SKM-1 (cell line): ENCODE data around the gene TMEM42.

Source experiments
- DNase-seq: peaks from one replicate; lab custom pipeline; 2025; ENCODE audit not compliant: unreplicated experiment; lab: John Stamatoyannopoulos, UW

TMEM42 gene

GRCh38 chr3:44870375-44871061, 8.8 kb downstream of the TMEM42 start:
- DNase-seq: no peak

DNA sequence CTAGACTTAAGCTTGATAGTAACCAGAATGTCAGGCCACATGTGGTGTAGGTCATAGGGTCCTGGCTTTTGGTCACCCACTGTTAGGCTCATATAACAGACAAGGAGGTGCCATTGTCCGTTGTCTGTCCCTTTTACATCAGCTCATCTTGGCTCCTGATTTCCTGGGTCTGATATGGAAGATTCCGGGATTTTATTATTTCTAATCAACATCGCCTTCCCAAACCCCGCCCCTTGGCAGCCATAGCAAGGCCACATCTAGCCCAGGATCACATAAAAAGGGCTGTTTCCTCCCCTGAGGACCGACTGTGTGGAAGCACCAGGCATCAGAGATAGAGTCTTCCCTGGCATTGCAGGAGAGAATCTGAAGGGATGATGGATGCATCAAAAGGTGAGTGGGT, 12.6 kb downstream of the TMEM42 start, which contains the start of gene TGM4:
TSS of gene TGM4 (plus strand) at position 301 of the 400 bp plus-strand sequence. CDS start at position 372, 71 bp downstream.
- no peak for DNase-seq

DNA sequence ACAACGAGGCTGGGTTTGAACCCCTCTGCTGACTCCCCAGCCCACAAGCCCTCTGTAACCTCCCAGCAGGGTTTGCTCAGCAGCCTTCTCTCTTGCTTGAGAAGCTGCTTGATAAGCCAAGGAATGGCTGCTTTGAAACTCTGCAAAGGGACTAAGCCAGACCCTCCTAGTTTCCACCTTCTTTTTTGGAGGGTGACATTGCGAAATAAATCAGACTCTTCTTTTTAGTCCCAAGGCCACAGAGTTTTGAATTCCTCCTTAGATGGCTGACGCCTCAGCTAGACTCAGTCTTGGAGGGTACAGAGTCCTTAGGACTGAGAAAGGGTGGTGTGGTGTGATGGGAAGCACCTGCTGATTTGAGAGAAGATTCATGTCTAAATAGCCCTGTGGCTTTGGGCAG, 13.9 kb downstream of the TMEM42 start:
- DNase-seq: no peak

DNA sequence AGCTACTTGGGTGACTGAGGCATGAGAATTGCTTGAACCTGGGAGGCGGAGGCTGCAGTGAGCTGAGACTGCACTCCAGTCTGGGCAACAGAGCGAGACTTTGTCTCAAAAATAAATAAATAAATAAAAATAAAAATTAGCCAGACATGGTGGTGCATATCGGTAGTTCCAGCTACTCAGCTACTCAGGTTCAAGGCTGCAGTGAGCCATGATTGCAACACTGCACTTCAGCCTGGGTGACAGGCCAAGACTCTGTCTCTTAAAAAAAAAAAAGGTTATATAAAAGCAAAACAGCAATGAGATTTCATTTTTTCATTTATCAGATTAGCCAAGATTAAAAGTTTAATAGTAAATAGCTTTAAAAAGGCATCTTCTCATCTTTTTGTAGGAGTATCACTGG, 15.6 kb downstream of the TMEM42 start:
- no peak for DNase-seq

- no peak for DNase-seq
These were observed 18.6 kb downstream of the TMEM42 start for GRCh38 chr3:44880284-44880683.

DNA sequence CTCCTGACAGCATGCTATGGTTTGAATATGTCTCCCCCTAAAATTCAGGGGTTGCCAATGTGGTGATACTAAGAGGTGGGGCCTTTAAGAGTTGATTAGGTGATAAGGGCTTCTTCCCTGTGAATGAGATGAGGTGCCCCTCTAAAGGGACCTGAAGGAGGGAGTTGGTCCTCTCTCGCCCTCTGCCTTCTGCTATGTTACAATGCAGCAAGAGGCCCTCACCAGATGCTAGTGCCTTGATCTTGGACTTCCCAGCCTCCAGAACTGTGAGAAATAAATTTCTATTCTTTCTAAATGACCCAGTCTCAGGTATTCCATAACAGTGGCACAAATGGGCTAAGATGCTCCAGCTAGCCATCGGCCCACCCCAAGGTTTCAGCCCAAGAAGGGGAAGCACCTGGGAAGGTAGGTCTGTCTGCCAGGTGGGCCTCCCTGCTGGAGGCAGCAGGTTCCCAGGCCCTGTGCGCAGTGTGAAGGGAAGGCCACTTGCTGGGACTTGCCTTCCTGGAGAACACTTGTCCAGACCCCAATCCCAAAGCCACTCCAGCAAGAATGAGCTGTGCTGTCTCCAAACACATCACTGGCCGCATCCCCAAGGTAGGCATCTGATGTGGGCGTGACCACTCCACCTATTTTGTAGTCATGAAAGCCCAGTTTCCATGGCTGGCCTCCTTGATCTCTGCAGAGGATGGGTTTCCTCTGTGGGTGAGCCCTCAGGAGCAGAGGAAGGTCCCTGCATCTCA, 21.7 kb downstream of the TMEM42 start:
- no peak for DNase-seq

DNA sequence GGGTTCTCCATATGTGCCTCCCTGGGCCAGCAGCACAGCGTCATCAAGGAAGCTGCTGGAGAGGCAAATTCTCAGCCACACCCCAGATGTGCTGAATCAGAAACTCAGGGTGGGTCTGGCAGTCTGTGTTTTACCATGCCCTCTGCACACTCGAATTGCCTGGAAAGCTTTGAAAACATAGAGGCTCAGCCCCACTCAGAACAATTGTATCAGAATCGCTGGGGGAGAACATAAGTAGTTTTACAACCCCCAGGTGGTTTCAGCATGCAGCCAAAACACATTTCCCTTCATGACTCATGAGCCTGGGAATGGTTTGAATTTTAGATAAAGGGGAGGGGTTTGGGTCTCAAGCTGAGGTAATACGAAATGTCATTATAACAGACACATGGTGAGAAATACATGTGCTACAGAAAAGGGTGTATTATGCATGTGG, 22.3 kb downstream of the TMEM42 start:
- no peak for DNase-seq

GRCh38 chr3:44885618-44886017, 23.9 kb downstream of the TMEM42 start:
- no peak for DNase-seq

- no peak for DNase-seq
These were observed 24.8 kb downstream of the TMEM42 start for GRCh38 chr3:44886561-44886960.

DNA sequence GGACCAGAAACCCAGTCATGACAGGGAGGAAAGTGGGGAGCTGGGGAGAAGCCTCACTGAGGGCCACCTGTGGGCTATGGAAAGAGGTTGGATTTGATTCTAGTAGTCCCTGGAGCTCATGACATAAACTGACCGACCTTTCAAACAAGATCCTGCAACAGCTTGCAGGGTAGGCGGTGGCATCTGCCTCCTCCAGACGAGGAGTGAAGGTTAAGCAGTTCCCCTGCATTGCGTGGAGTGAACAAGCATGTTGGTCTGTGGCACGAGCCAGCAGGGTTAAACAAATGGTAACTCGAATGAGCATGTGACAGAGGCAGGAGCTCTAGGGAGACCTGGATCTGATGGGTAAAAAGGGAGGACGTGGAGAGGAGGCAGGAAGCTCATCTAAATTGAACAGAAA, 25.4 kb downstream of the TMEM42 start:
- DNase-seq: no peak

- no peak for DNase-seq
These were observed 28.5 kb downstream of the TMEM42 start for GRCh38 chr3:44890258-44890657.

DNA sequence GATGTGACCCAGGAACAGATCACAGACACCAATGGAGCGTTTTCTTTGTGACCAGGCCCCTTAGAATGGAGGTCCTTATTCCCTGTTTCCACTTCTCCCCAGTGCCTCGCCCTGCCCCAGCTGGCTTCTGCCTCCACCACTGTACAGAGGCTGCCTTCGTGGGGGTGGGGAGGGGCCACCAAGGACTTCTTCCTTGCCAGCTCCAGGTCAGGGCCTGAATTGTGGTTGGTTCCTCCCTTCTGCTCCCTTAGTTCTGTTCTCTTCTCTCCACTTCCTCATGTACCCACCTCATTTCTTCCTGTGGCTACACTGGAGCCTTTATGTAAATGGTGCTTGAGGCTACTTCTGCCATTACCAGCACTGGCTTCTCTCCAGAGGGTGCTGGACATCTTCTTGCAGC, 29.1 kb downstream of the TMEM42 start:
- DNase-seq: peak; percentile 68

GRCh38 chr3:44892689-44893088, 31.0 kb downstream of the TMEM42 start:
- DNase-seq: no peak

GRCh38 chr3:44893097-44893496, 31.4 kb downstream of the TMEM42 start:
- no peak for DNase-seq

DNA sequence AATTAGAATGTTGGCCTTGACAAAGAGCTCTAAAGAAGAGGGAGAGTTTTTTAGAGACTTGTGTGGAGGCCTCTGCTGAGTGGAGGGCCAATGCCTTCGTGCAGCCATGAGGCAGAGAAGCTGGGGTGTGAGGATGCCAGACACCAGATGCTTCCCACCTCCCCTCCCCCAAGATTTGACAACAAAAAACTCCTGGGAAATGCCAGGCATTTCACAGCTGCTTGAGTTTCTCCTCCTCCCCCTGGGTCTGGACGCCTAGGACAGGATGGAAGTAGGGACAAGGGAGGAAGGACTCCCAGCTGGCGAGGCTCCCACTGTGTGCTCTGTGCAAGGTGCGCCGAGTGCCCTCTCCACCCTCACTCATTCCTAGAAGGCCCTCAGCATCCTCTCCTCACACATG, 32.8 kb downstream of the TMEM42 start:
- no peak for DNase-seq

- DNase-seq: no peak
These were observed 34.7 kb downstream of the TMEM42 start for GRCh38 chr3:44896440-44896839.

GRCh38 chr3:44899683-44900367, 38.1 kb downstream of the TMEM42 start:
- DNase-seq: no peak

DNA sequence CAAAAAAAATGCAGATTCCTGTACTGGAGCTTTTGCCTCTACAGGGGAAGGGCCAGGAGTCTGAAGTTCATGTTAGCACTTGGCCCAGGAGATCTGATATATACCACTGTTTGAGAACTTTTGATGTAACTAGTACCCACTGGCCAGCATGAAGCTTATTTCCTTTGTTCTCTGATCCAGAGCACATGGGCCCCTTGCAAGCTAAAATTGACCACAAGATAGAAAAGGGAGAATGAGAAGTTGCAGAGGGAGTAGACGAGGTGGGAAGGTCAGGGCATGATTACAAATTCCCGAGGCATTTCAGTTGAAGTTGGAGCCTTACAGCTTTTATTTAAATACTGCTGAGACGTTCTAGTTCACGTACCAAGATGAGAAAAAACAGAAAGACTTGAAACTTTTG, 40.9 kb downstream of the TMEM42 start:
- DNase-seq: no peak

DNA sequence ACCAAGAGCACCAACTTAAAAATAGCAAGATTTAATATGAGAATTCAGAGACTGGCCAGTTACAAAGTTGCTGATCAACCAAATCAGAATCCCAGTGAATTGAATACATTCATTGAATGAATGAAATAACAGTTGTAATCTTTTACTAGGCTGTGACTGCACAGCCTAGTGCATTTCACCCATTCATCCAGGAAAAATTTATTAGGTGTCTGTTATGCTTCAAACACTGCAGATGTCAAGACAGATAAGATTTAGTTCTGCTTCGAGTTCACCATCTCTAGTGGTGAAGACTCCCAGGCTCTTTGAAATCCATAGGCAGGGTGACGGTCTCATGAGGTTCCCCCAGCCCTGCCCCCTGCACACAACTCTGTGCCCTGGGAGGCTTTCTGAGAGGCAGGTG, 41.6 kb downstream of the TMEM42 start:
- DNase-seq: no peak

GRCh38 chr3:44903751-44904150, 42.0 kb downstream of the TMEM42 start:
- no peak for DNase-seq

GRCh38 chr3:44905446-44906157, 43.9 kb downstream of the TMEM42 start:
- no peak for DNase-seq
